GM06990 (cell line): ENCODE results near the gene DNMT3A.

Experiments
- DNase-seq: peaks from one replicate; pipeline ENCODE4 v3.0.0-alpha.2; 2011; ENCODE audit not compliant: insufficient read length; ENCODE audit errors: extremely low read depth
- H3K27me3 ChIP-seq: replicated peaks from 2 replicates; pipeline ENCODE4 v1.6.0; 2011; ENCODE audit warnings: low read length; ENCODE audit not compliant: control insufficient read depth, insufficient read depth
- H3K36me3 ChIP-seq: 2 replicates; pipeline ENCODE4 v1.5.1; 2011; ENCODE audit warnings: low read length; ENCODE audit not compliant: control insufficient read depth, insufficient read depth
- H3K4me3 ChIP-seq: replicated peaks from 2 replicates; pipeline ENCODE4 v1.5.1; 2011; ENCODE audit warnings: low read depth, mild to moderate bottlenecking, control low read depth, low read length
- CTCF ChIP-seq: IDR thresholded peaks from 2 replicates; pipeline ENCODE4 v1.5.1; 2011; ENCODE audit warnings: low read length, control low read depth, mild to moderate bottlenecking, inconsistent platforms; ENCODE audit not compliant: insufficient read depth, poor library complexity, severe bottlenecking

The DNMT3A gene

GRCh38 chr2:25306777-25307368 lies 34.9 kb downstream of the DNMT3A start:
- no peaks in the 10 kb centered on the region for H3K27me3 ChIP-seq
- TF ChIP-seq CTCF: no peak
- DNase-seq: no peak
- H3K36me3 ChIP-seq: peaks cover 10% of the 10 kb centered on the region
- no peak overlapping the region for H3K4me3 ChIP-seq

- TF ChIP-seq CTCF: no peak
- H3K36me3 ChIP-seq: peaks cover 7% of the 10 kb centered on the region
- H3K27me3 ChIP-seq: no peaks in the 10 kb centered on the region
- no peak for DNase-seq
- no peak overlapping the region for H3K4me3 ChIP-seq
Observed at GRCh38 chr2:25305775-25306174, 36.0 kb downstream of the DNMT3A start.

- DNase-seq: no peak
- TF ChIP-seq CTCF: no peak
- Histone ChIP-seq H3K36me3 (peaks cover 7% of the 10 kb centered on the region), H3K4me3 (no peak overlapping the region), H3K27me3 (no peaks in the 10 kb centered on the region)
Observed at GRCh38 chr2:25304826-25305596, 36.7 kb downstream of the DNMT3A start.

GRCh38 chr2:25304321-25304720 lies 37.4 kb downstream of the DNMT3A start:
- no peak for TF ChIP-seq CTCF
- no peak overlapping the region for H3K4me3 ChIP-seq
- no peaks in the 10 kb centered on the region for H3K27me3 ChIP-seq
- H3K36me3 ChIP-seq: peaks cover 11% of the 10 kb centered on the region
- no peak for DNase-seq

- Histone ChIP-seq H3K27me3 (no peaks in the 10 kb centered on the region), H3K36me3 (peaks cover 10% of the 10 kb centered on the region), H3K4me3 (no peak overlapping the region)
- TF ChIP-seq CTCF: no peak
- DNase-seq: no peak
Observed at GRCh38 chr2:25303633-25304236, 38.0 kb downstream of the DNMT3A start.
